Neuronal stem cell (in vitro differentiated cells): Measurements from ENCODE around the gene TBC1D14.

Experiments
- DNase-seq: peaks from one replicate; pipeline ENCODE4 v3.0.0-alpha.2; 2013; ENCODE audit warnings: low spot score
- H2AFZ ChIP-seq: one replicate; pipeline ENCODE4 v1.6.1; 2013; ENCODE audit warnings: mild to moderate bottlenecking, low read length, inconsistent platforms
- H2AK5ac ChIP-seq: 2 replicates; pipeline ENCODE4 v1.6.1; 2013; ENCODE audit warnings: low read depth, mild to moderate bottlenecking, inconsistent platforms, low read length, moderate library complexity, mixed read lengths
- H2BK120ac ChIP-seq: 2 replicates; pipeline ENCODE4 v1.6.1; 2013; ENCODE audit warnings: low read depth, mild to moderate bottlenecking, inconsistent platforms, low read length, moderate library complexity, mixed read lengths
- H2BK12ac ChIP-seq: one replicate; pipeline ENCODE4 v1.6.1; 2013; ENCODE audit warnings: low read length, inconsistent platforms
- H2BK15ac ChIP-seq: 2 replicates; pipeline ENCODE4 v1.6.1; 2013; ENCODE audit warnings: mild to moderate bottlenecking, low read length, inconsistent platforms, mixed read lengths
- H2BK5ac ChIP-seq: one replicate; pipeline ENCODE4 v1.6.1; 2013; ENCODE audit warnings: inconsistent platforms, mild to moderate bottlenecking, low read length, moderate library complexity
- H3K14ac ChIP-seq: one replicate; pipeline ENCODE4 v1.6.1; 2013; ENCODE audit warnings: low read length, inconsistent platforms
- H3K18ac ChIP-seq: 2 replicates; pipeline ENCODE4 v1.6.1; 2013; ENCODE audit warnings: low read length, inconsistent platforms
- H3K23ac ChIP-seq: 2 replicates; pipeline ENCODE4 v1.6.1; 2013; ENCODE audit warnings: low read depth, mild to moderate bottlenecking, mixed read lengths, low read length, inconsistent platforms; ENCODE audit not compliant: poor library complexity
- H3K27ac ChIP-seq: replicated peaks from 3 replicates; pipeline ENCODE4 v1.5.1; 2013; ENCODE audit warnings: low read length, inconsistent platforms
- H3K27me3 ChIP-seq, 3 experiments: 2 replicates each; pipeline ENCODE4 v1.6.1; 2013; ENCODE audit warnings: low read length in 3 of 3, mild to moderate bottlenecking in 2 of 3, inconsistent platforms in 1 of 3, low read depth in 1 of 3, mixed read lengths in 1 of 3, moderate library complexity in 1 of 3; ENCODE audit not compliant: control insufficient read depth in 3 of 3, insufficient read depth in 3 of 3
- H3K36me3 ChIP-seq, 2 donors: replicated peaks in 1 of 2; 2 replicates each; pipeline ENCODE4 v1.6.1; 2013; ENCODE audit warnings: low read length in 2 of 2; ENCODE audit not compliant: control insufficient read depth in 2 of 2, insufficient read depth in 2 of 2
- H3K4ac ChIP-seq: 2 replicates; pipeline ENCODE4 v1.6.1; 2013; ENCODE audit warnings: inconsistent platforms, mild to moderate bottlenecking, low read length, moderate library complexity
- H3K4me1 ChIP-seq, 2 donors: 1 replicate in 1 of 2; 2 replicates in 1 of 2; pipeline ENCODE4 v1.6.1; 2013; ENCODE audit warnings: low read length in 2 of 2, low read depth in 1 of 2; ENCODE audit not compliant: control insufficient read depth in 2 of 2, insufficient read depth in 1 of 2
- H3K4me2 ChIP-seq: one replicate; pipeline ENCODE4 v1.6.1; 2013; ENCODE audit warnings: mild to moderate bottlenecking, low read length, inconsistent platforms; ENCODE audit not compliant: insufficient read depth, poor library complexity, severe bottlenecking
- H3K4me3 ChIP-seq, 2 donors: 2 replicates each; pipeline ENCODE4 v1.5.1; 2013; ENCODE audit warnings: low read length in 2 of 2, mild to moderate bottlenecking in 2 of 2, inconsistent platforms in 1 of 2, moderate library complexity in 1 of 2
- H3K79me1 ChIP-seq: one replicate; pipeline ENCODE4 v1.6.1; 2013; ENCODE audit warnings: low read depth, mild to moderate bottlenecking, inconsistent platforms, low read length, moderate library complexity
- H3K9ac ChIP-seq: one replicate; pipeline ENCODE4 v1.6.1; 2013; ENCODE audit warnings: mild to moderate bottlenecking, low read depth, low read length, inconsistent platforms; ENCODE audit not compliant: poor library complexity
- H3K9me3 ChIP-seq, 2 donors: replicated peaks in 1 of 2; 2 replicates each; pipeline versions ENCODE3 to v1.6.1; 2013; ENCODE audit warnings: low read length in 2 of 2, mild to moderate bottlenecking in 2 of 2, inconsistent platforms in 1 of 2, low read depth in 1 of 2, mixed read lengths in 1 of 2, moderate library complexity in 1 of 2; ENCODE audit not compliant: control insufficient read depth in 2 of 2, insufficient read depth in 1 of 2
- H4K8ac ChIP-seq: one replicate; pipeline ENCODE4 v1.6.1; 2013; ENCODE audit warnings: low read depth, mild to moderate bottlenecking, inconsistent platforms, low read length, moderate library complexity
- H4K91ac ChIP-seq: one replicate; pipeline ENCODE4 v1.6.1; 2013; ENCODE audit warnings: low read length, low read depth, mild to moderate bottlenecking, inconsistent platforms; ENCODE audit not compliant: poor library complexity
- WGBS, 2 donors: extraction: QIAGEN DNeasy Blood & Tissue Kit; methylation state at CpG; one replicate each; pipeline ENCODE4 v1.1.7; 2013; ENCODE audit warnings: missing lambda C conversion rate in 2 of 2, mixed read lengths in 1 of 2; ENCODE audit not compliant: insufficient read length in 2 of 2, insufficient replicate concordance in 1 of 2; ENCODE audit errors: extremely low coverage in 2 of 2; 5-methylcytosine and 5-hydroxymethylcytosine counted together

The TBC1D14 gene

DNA sequence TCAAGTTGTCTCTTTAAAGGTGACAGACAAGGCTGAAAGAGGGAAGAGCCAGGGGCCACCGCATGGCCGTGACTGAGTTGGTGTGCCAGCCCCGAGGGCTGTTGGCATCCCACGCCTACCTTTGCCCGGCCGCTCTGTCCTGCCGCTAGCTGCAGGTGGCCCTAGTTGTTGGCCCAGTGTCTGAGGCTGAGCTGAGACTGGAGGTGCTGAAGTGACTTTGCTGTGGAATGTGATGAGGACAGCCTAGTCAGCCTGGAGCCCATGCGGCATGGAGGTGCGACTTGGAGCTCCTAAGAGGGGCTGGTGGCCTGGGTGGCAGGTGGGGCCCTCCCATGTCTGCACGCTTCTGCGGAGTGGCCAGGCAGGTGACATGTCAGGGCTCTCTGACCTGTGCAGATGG lies 140.1 kb downstream of the TBC1D14 start:
- no CpG with 5 or more reads among the region's 11 CpGs for WGBS, 2 donors
- Histone ChIP-seq H2BK5ac (peak overlapping the region; percentile 69), H3K27ac (no peak overlapping the region), H2AK5ac (no peak overlapping the region), H3K4me1 (peaks cover 4% of the 10 kb centered on the region in 2 donors), H3K4ac (no peak overlapping the region), H2BK120ac (no peak overlapping the region), H3K14ac (no peak overlapping the region), H2BK15ac (no peak overlapping the region), H2AFZ (no peak overlapping the region), H3K23ac (peak overlapping the region; percentile 48), H3K79me1 (peaks cover 31% of the 10 kb centered on the region), H3K36me3 (peaks cover 6 to 38% of the 10 kb centered on the region in 2 donors), H3K4me3 (no peak overlapping the region), H4K8ac (no peak overlapping the region), H2BK12ac (no peak overlapping the region), H4K91ac (no peak overlapping the region), H3K9ac (no peak overlapping the region), H3K27me3 (no peaks in the 10 kb centered on the region), H3K4me2 (no peak overlapping the region), H3K9me3 (peaks cover 0 to 4% of the 10 kb centered on the region in 2 donors), H3K18ac (peak overlapping the region; percentile 42)
- no peak for DNase-seq

DNA sequence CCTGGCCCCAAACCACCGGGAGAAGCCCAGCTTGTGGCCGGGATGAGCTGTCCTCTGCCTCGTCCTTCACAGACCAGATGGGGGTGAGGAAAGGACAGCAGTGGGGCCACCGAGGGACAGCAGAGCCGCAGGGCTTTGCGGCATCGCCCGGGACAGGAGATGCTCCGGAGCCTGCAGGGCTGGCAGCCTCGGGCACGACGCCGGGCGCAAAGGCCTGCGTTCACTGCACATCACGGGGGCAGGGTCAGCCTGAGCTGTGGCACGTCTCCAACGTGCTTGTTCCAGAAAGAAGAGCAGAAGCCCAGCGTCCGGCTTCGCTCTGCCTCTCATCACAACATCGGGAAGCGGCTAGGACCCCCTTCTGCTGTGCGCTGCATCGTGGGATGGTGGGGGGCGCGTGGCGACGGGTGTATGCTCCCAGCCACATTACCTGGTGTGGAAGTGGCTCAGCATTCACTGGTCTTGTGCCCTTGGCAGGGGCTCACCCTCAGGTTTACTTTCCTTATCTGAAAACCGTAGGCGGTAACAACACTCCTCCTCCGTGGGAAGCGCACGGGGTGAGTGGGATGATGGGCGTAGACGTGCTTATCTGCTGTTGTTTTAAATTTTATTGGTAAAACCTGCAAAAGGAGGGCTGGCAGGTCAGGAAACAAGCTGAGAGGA lies 141.0 kb downstream of the TBC1D14 start:
- H3K4ac ChIP-seq: no peak overlapping the region

DNA sequence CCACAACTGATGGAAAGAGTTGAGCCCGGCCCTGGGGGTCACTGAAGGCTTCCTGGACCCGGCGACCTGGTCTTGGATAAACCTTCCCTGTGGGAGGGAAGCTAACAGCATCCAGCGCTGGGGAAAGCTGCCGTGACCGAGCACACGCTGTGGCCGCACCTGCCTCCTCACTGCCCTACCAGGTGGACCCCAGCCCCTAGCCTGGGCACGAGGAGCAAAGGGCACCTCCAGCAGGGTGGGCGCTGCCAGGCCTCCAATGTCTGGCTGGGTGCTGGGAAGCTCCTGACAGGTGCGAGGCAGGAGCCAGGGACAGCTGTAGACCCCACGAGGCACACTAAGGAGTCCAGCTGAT lies 141.5 kb downstream of the TBC1D14 start:
- Histone ChIP-seq H3K4me3 (no peak overlapping the region), H3K18ac (no peak overlapping the region), H3K9me3 (peaks cover 0 to 4% of the 10 kb centered on the region in 2 donors), H2AFZ (no peak overlapping the region), H3K4me2 (no peak overlapping the region), H4K8ac (no peak overlapping the region), H2BK12ac (no peak overlapping the region), H2BK15ac (no peak overlapping the region), H3K23ac (no peak overlapping the region), H3K9ac (no peak overlapping the region), H2BK5ac (no peak overlapping the region), H4K91ac (no peak overlapping the region), H3K79me1 (peaks cover 21% of the 10 kb centered on the region), H3K14ac (peak overlapping the region; percentile 66), H3K4ac (no peak overlapping the region), H2AK5ac (no peak overlapping the region), H3K27ac (no peak overlapping the region), H3K36me3 (peaks cover 13 to 42% of the 10 kb centered on the region in 2 donors), H3K27me3 (no peaks in the 10 kb centered on the region), H3K4me1 (peaks cover 0 to 2% of the 10 kb centered on the region in 2 donors), H2BK120ac (no peak overlapping the region)
- DNase-seq: no peak
- WGBS, 2 donors: no CpG with 5 or more reads among the region's 12 CpGs

More for the DNA sequence above, 141.0 kb downstream of the TBC1D14 start:
- Histone ChIP-seq H4K91ac (no peak overlapping the region), H2AFZ (no peak overlapping the region), H3K4me1 (peaks cover 0 to 2% of the 10 kb centered on the region in 2 donors), H2BK5ac (no peak overlapping the region), H3K27ac (no peak overlapping the region), H2BK12ac (no peak overlapping the region), H2BK120ac (no peak overlapping the region), H3K9me3 (peaks cover 0 to 4% of the 10 kb centered on the region in 2 donors), H3K14ac (no peak overlapping the region), H3K79me1 (peaks cover 25% of the 10 kb centered on the region), H4K8ac (no peak overlapping the region), H2BK15ac (no peak overlapping the region), H2AK5ac (peak overlapping the region; percentile 33), H3K4me3 (no peak overlapping the region), H3K23ac (no peak overlapping the region), H3K27me3 (no peaks in the 10 kb centered on the region), H3K9ac (no peak overlapping the region), H3K4me2 (no peak overlapping the region), H3K36me3 (peaks cover 8 to 38% of the 10 kb centered on the region in 2 donors), H3K18ac (no peak overlapping the region)
- DNase-seq: no peak
- WGBS, 2 donors: no CpG with 5 or more reads among the region's 36 CpGs

DNA sequence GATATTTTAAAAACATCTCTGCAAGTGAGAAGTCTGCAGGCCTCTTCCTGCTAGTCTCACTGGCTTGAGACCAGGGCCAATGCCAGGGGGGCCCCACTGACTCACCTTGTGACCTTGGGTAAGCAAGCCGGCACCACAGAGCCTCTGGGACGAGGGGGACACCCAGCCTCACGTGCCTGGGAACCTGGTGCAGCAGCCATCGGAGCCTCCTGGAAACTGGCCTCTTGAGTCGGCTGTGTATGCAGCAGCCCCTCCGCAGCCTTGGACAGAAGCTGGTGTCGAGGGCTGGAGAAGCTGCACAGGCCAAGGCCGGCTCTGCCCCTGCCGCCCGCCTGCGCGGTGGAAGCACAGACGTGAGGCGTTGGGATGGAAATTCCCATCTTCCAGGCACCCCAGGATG lies 142.3 kb downstream of the TBC1D14 start:
- no peak overlapping the region for H4K8ac ChIP-seq
- no peak overlapping the region for H2AK5ac ChIP-seq
- no CpG with 5 or more reads among the region's 14 CpGs for WGBS, 2 donors
- peak overlapping the region in 1 of 2 donors; percentile 45 for H3K4me3 ChIP-seq
- H2AFZ ChIP-seq: no peak overlapping the region
- H3K9me3 ChIP-seq: peaks cover 0 to 4% of the 10 kb centered on the region in 2 donors
- peaks cover 15 to 49% of the 10 kb centered on the region in 2 donors for H3K36me3 ChIP-seq
- H3K4me1 ChIP-seq: no peaks in the 10 kb centered on the region
- peak overlapping the region; percentile 22 for H3K23ac ChIP-seq
- no peak overlapping the region for H3K4me2 ChIP-seq
- H3K27me3 ChIP-seq: no peaks in the 10 kb centered on the region
- H4K91ac ChIP-seq: no peak overlapping the region
- H3K18ac ChIP-seq: no peak overlapping the region
- no peak overlapping the region for H3K4ac ChIP-seq
- no peak overlapping the region for H3K14ac ChIP-seq
- H3K79me1 ChIP-seq: peaks cover 17% of the 10 kb centered on the region
- DNase-seq: no peak
- no peak overlapping the region for H2BK15ac ChIP-seq
- H2BK5ac ChIP-seq: no peak overlapping the region
- no peak overlapping the region for H2BK120ac ChIP-seq
- H3K27ac ChIP-seq: no peak overlapping the region
- no peak overlapping the region for H2BK12ac ChIP-seq
- H3K9ac ChIP-seq: no peak overlapping the region
